D721Med (cell line): ENCODE data around the gene TTC19.

Experiments used
- DNase-seq: peaks from one replicate; pipeline ENCODE4 v3.0.0; 2011; ENCODE audit warnings: low spot score; ENCODE audit not compliant: insufficient read length
- FAIRE-seq: peaks from 2 replicates; lab custom pipeline; 2011; peaks lifted over from hg19 to GRCh38; lab: Jason Lieb, UNC
- CTCF ChIP-seq: IDR thresholded peaks from 2 replicates; pipeline ENCODE4 v1.5.1; 2012; ENCODE audit warnings: mild to moderate bottlenecking, control low read depth; ENCODE audit not compliant: insufficient read depth; ENCODE audit errors: missing control alignments

TTC19 gene

GRCh38 chr17:15981646-15982580, 17.7 kb upstream of the TTC19 start:
- FAIRE-seq: no peak

GRCh38 chr17:15996322-15996721, 3.3 kb upstream of the TTC19 start:
- TF ChIP-seq CTCF: no peak
- DNase-seq (no peak), FAIRE-seq (no peak)

More at GRCh38 chr17:15981646-15982580, 17.7 kb upstream of the TTC19 start:
- DNase-seq: no peak
- TF ChIP-seq CTCF: no peak

- DNase-seq (no peak), FAIRE-seq (no peak)
- TF ChIP-seq CTCF: no peak
Observed at GRCh38 chr17:15998031-15998562, 1.5 kb upstream of the TTC19 start.

GRCh38 chr17:15999974-16000827, 577 bp downstream of the TTC19 start:
- TF ChIP-seq CTCF: no peak
- FAIRE-seq: no peak
- no peak for DNase-seq

GRCh38 chr17:16001226-16001897, 1.7 kb downstream of the TTC19 start:
- no peak for TF ChIP-seq CTCF
- FAIRE-seq: no peak
- no peak for DNase-seq

- no peak for FAIRE-seq
Observed at GRCh38 chr17:16002708-16003260, 3.2 kb downstream of the TTC19 start.

More at GRCh38 chr17:16002708-16003260, 3.2 kb downstream of the TTC19 start:
- DNase-seq: no peak
- TF ChIP-seq CTCF: no peak
